HEK293T (cell line): ENCODE results near the gene SYF2.
"Not testable (repeated sequence)": the region's sequence is repeated elsewhere in the genome, so short reads cannot be mapped to it uniquely, and the experiment has no call there.

Experiments
- CTCF ChIA-PET: fragments of 350-600 bp; formaldehyde crosslinking; extraction: SDS; loops from one replicate; lab custom pipeline; 2021; ENCODE audit warnings: antibody characterized with exemption, inconsistent platforms; lab: Yijun Ruan, JAX
- POLR2A ChIA-PET: fragments of 350-600 bp; formaldehyde crosslinking; extraction: SDS; loops from one replicate; lab custom pipeline; 2020; ENCODE audit warnings: antibody characterized with exemption, inconsistent platforms; lab: Yijun Ruan, JAX
- DNase-seq: peaks from one replicate; pipeline ENCODE4 v3.0.0; 2012; ENCODE audit warnings: mixed read lengths; ENCODE audit errors: extremely low spot score
- ARNT ChIP-seq: fragments of 450-650 bp; IDR thresholded peaks from 2 replicates; pipeline ENCODE4 v1.6.1; 2017; ENCODE audit warnings: mild to moderate bottlenecking
- BHLHE40 ChIP-seq: fragments of 450-650 bp; IDR thresholded peaks from 2 replicates; pipeline ENCODE4 v1.6.1; 2016; ENCODE audit warnings: mild to moderate bottlenecking, moderate library complexity, borderline replicate concordance
- CTBP1 ChIP-seq: fragments of 450-650 bp; IDR thresholded peaks from 2 replicates; pipeline ENCODE4 v1.6.1; 2016; ENCODE audit warnings: borderline replicate concordance
- ELF4 ChIP-seq: fragments of 450-650 bp; IDR thresholded peaks from 2 replicates; pipeline ENCODE4 v1.6.1; 2017; ENCODE audit warnings: antibody characterized with exemption
- FOXA1 ChIP-seq: fragments of 450-650 bp; IDR thresholded peaks from 2 replicates; pipeline ENCODE4 v1.6.1; 2016; ENCODE audit warnings: mild to moderate bottlenecking
- FOXK2 ChIP-seq: fragments of 450-650 bp; IDR thresholded peaks from 2 replicates; pipeline ENCODE4 v1.6.1; 2016; ENCODE audit warnings: mild to moderate bottlenecking
- FOXM1 ChIP-seq: fragments of 450-650 bp; IDR thresholded peaks from 2 replicates; pipeline ENCODE4 v1.6.1; 2017; ENCODE audit warnings: mild to moderate bottlenecking, borderline replicate concordance
- HDGF ChIP-seq: fragments of 450-650 bp; IDR thresholded peaks from 2 replicates; pipeline ENCODE4 v1.6.1; 2017; ENCODE audit warnings: antibody characterized with exemption, borderline replicate concordance
- L3MBTL2 ChIP-seq: fragments of 450-650 bp; conservative IDR thresholded peaks from 2 replicates; pipeline ENCODE4 v1.6.1; 2016; ENCODE audit warnings: mild to moderate bottlenecking
- LEF1 ChIP-seq: fragments of 450-650 bp; IDR thresholded peaks from 2 replicates; pipeline ENCODE4 v1.6.1; 2017; ENCODE audit warnings: mild to moderate bottlenecking, borderline replicate concordance
- NFRKB ChIP-seq: fragments of 450-650 bp; IDR thresholded peaks from 2 replicates; pipeline ENCODE4 v1.6.1; 2016; ENCODE audit warnings: mild to moderate bottlenecking, moderate library complexity
- PKNOX1 ChIP-seq: fragments of 450-650 bp; IDR thresholded peaks from 2 replicates; pipeline ENCODE4 v1.6.1; 2016
- SP1 ChIP-seq: fragments of 450-650 bp; IDR thresholded peaks from 2 replicates; pipeline ENCODE4 v1.6.1; 2017
- SUZ12 ChIP-seq: fragments of 450-650 bp; IDR thresholded peaks from 2 replicates; pipeline ENCODE4 v1.6.1; 2016; ENCODE audit warnings: mild to moderate bottlenecking
- TARDBP ChIP-seq: fragments of 450-650 bp; IDR thresholded peaks from 2 replicates; pipeline ENCODE4 v1.6.1; 2016
- ZNF384 ChIP-seq: fragments of 450-650 bp; IDR thresholded peaks from 2 replicates; pipeline ENCODE4 v1.6.1; 2016

SYF2 gene

GRCh38 chr1:25239681-25240541 lies 7.6 kb upstream of the SYF2 start:
- no peak for TF ChIP-seq FOXA1
- TF ChIP-seq HDGF = 0 out of 2 replicates have a peak, but pooled peaks have one; percentile 75
- TF ChIP-seq ELF4 = peak; percentile 34; the same call in 1 of the 2 replicates
- TF ChIP-seq PKNOX1 = peak; percentile 62; the same call in 1 of the 2 replicates
- DNase-seq = peak; percentile 77
- ChIA-PET POLR2A (interaction anchor here (0.6 to 2.9 kb wide), 12 partner anchors 8 to 516 kb away, joined by 3 to 15 read pairs (median 4); partner anchors contain the start of genes RSRP1, SYF2 and TMEM50A), CTCF (interaction anchor here (0.8 kb wide), 1 partner anchor 45 kb away, joined by 3 read pairs; no protein-coding TSS in a partner anchor)

DNA sequence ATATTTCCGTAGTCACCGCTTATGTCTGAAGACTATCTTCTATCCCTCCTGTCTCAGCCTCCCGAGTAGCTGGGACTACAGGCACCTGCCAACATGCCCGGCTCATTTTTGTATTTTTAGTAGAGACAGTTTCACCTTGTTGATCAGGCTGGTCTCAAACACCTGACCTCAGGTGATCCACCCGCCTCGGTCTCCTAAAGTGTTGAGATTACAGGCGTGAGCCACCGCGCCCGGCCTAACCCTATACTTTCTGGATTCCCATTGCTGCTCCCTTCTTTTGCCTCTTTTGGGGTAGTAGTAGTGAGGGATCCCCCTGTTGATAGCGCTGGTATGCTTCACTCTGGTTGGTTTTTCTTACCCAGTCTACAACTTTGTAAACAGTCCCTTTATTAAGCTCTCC lies 5.7 kb upstream of the SYF2 start:
- ChIA-PET CTCF (no interaction called here), POLR2A (interaction anchor here (2.9 kb wide), 1 partner anchor 10 kb away, joined by 15 read pairs; the partner anchor contains the start of gene RSRP1)
- TF ChIP-seq ARNT = no peak
- TF ChIP-seq ZNF384 = no peak
- TF ChIP-seq L3MBTL2 = no peak
- TF ChIP-seq SUZ12 = no peak
- TF ChIP-seq PKNOX1 = no peak
- TF ChIP-seq BHLHE40 = no peak
- TF ChIP-seq FOXK2 = no peak
- TF ChIP-seq ELF4 = no peak
- TF ChIP-seq CTBP1 = no peak
- TF ChIP-seq SP1 = no peak
- no peak for TF ChIP-seq FOXA1
- no peak for TF ChIP-seq HDGF
- TF ChIP-seq FOXM1 = no peak
- no peak for TF ChIP-seq NFRKB
- no peak for TF ChIP-seq TARDBP
- no peak for TF ChIP-seq LEF1
- DNase-seq = no peak

DNA sequence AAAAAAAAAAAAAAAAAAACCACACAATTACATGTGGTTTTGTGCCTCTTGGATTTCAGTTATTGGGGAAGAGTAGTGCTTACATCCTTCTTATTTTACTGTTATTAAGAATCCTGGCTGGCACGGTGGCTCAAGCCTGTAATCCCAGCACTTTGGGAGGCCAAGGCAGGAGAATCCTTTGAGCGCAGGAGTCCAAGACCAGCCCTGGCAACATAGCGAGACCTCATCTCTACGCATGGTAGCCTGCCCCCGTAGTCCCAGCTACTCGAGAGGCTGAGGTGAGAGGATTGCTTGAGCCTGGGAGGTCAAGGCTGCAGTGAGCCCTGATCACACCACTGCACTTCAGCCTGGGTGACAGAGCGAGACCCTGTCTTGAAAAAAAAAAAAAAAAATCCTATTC lies 4.0 kb upstream of the SYF2 start:
- 0 out of 2 replicates have a peak, but pooled peaks have one; percentile 14 for TF ChIP-seq ZNF384
- POLR2A ChIA-PET = interaction anchor here (2.4 kb wide), 1 partner anchor 11 kb away, joined by 9 read pairs; the partner anchor contains the start of gene RSRP1
- CTCF ChIA-PET, DNase-seq: not testable (repeated sequence)

- DNase-seq, CTCF ChIA-PET: not testable (repeated sequence)
- POLR2A ChIA-PET = interaction anchor here (2.4 kb wide), 1 partner anchor 12 kb away, joined by 9 read pairs; the partner anchor contains the start of gene RSRP1
Measured at GRCh38 chr1:25235411-25235810, 3.1 kb upstream of the SYF2 start.

DNA sequence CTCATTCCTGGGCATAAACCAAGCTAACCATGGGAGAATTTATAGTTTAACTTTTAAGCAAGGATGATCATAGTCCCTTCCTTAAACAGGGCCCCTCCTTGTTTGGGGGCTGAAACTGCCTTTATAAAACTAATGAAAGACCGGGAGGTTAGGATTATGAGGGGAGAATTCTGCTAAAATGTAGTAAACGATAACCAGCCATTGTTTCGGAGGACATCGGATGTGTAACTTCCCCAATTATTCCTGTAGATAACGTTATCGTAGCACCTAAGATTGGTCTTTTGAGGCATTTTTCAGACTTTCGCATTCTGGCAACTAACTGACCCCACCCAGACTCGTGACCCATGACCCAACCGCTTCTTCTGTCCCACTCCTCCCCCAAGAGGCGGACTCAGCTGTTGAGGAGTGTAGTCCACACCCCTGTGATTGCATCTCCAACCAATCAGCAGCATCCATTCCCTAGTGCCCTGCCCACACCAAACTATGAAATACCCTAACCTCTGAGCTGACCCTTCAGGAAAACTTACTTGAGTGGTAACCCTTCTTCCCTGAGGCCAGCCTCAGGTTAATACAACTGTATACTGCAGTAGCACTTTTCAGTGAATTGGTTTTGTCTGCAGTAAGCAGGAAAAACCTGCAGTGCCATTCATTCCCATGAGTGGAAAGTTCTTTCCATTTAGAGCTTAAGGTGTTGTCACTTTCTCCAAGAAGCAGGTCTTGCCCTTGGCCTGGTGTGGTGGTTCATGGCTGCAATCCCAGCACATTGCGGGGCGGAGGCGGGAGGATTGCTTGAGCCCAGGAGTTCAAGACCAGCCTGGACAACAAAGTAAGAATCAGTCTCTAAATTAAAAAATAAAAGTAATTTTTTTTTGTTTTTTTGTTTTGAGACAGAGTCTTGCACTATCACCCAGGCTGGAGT lies 823 bp upstream of the SYF2 start:
- CTCF ChIA-PET = interaction anchor here (0.7 kb wide), 2 partner anchors 604 to 768 kb away, joined by 3 to 4 read pairs; no protein-coding TSS in a partner anchor
- no peak for TF ChIP-seq FOXK2
- TF ChIP-seq L3MBTL2 = peak; percentile 52
- DNase-seq = peak; percentile 65
- POLR2A ChIA-PET = interaction anchor here (0.7 to 2.8 kb wide), 32 partner anchors 8 to 912 kb away, joined by 3 to 45 read pairs (median 5); partner anchors contain the start of genes CLIC4 and RSRP1

DNA sequence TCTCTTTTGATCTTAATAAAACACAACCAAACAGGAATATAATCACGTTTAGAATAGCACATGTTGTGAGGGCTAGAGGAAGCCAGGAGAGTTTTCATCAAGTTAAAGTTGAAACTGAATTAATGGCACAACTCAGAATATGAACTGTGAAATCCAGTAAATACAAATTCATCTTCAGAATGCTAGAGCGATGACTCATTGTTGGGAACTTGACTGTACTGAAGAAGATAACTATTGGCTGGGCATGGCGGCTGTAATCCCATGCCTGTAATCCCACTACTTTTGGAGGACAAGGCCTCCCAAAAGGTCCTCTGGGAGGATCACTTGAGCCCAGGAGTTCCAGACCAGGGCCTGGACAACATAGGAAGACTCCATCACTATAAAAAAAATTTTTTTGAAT lies 8.8 kb downstream of the SYF2 start:
- POLR2A ChIA-PET = interaction anchor here (2.7 kb wide), 1 partner anchor 9 kb away, joined by 9 read pairs; the partner anchor contains the start of gene SYF2
- CTCF ChIA-PET = no interaction called here
- no peak for DNase-seq
- TF ChIP-seq CTBP1 (no peak), FOXM1 (no peak), TARDBP (no peak), ARNT (no peak), FOXA1 (no peak), BHLHE40 (no peak)

DNA sequence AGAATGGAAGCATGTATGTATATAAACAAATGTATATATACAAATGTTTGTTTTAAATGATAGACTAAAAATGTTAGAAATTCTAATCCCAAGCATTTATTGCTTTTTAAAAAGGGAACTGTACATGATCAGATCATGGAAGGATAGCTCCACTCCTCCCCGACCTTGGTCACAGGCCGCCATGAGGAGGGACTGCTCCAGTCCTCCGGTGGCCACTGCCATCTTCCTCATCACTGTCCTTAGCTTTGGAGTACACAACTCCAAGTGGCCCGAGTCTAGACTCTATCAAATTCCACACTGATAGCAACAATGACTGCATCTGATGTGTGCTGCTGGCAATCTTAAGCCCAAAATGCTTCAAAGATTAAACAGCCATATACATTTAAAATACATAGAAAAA lies 9.7 kb downstream of the SYF2 start:
- CTCF ChIA-PET = no interaction called here
- DNase-seq = no peak
- POLR2A ChIA-PET = interaction anchor here (2.7 kb wide), 1 partner anchor 9 kb away, joined by 9 read pairs; the partner anchor contains the start of gene SYF2
- no peak for TF ChIP-seq NFRKB
- TF ChIP-seq TARDBP = no peak
- TF ChIP-seq L3MBTL2 = no peak
- TF ChIP-seq ARNT = no peak
- TF ChIP-seq LEF1 = no peak
- TF ChIP-seq ZNF384 = no peak
- no peak for TF ChIP-seq ELF4
- no peak for TF ChIP-seq BHLHE40
- no peak for TF ChIP-seq SP1
- TF ChIP-seq FOXK2 = no peak
- TF ChIP-seq CTBP1 = no peak
- no peak for TF ChIP-seq FOXA1
